HepG2 (cell line): ENCODE data around the gene MYCBPAP. TPM values are rescaled to one million over a fixed set of nuclear protein-coding genes. Genes with fewer than 3 reads are reported as not detected.

Experiments used
- ATAD3A ChIP-seq: sonication (generic); formaldehyde crosslinking; IDR thresholded peaks from 2 replicates; pipeline ENCODE4 v1.4.0; 2020; ENCODE audit warnings: missing genetic modification reagents
- ATF5 ChIP-seq: sonication (generic); formaldehyde crosslinking; IDR thresholded peaks from 2 replicates; pipeline ENCODE4 v1.4.0; 2020; ENCODE audit warnings: mild to moderate bottlenecking, low read depth, missing genetic modification reagents
- CHD4 ChIP-seq: fragments of 200-600 bp; sonication (generic); IDR thresholded peaks from 2 replicates; pipeline ENCODE4 v1.7.0; 2017; ENCODE audit warnings: mild to moderate bottlenecking, low read length, borderline replicate concordance
- ELF3 ChIP-seq: IDR thresholded peaks from 2 replicates; pipeline ENCODE4 v1.6.1; 2016; ENCODE audit warnings: missing genetic modification reagents, missing compliant biosample characterization
- FOXO4 ChIP-seq: sonication (generic); formaldehyde crosslinking; conservative IDR thresholded peaks from 2 replicates; pipeline ENCODE4 v1.8.1; 2023; ENCODE audit warnings: missing genetic modification reagents
- GATAD1 ChIP-seq: IDR thresholded peaks from 2 replicates; pipeline ENCODE4 v1.6.1; 2016; ENCODE audit warnings: missing genetic modification reagents, missing compliant biosample characterization
- IRF2 ChIP-seq: IDR thresholded peaks from 2 replicates; pipeline ENCODE4 v1.6.1; 2018; ENCODE audit warnings: missing genetic modification reagents, missing compliant biosample characterization
- JUND ChIP-seq: sonication (generic); formaldehyde crosslinking; IDR thresholded peaks from 2 replicates; pipeline ENCODE4 v1.8.0; 2022; ENCODE audit warnings: mild to moderate bottlenecking, missing genetic modification reagents
- KDM1A ChIP-seq: IDR thresholded peaks from 2 replicates; pipeline ENCODE4 v1.6.1; 2016; ENCODE audit warnings: missing compliant biosample characterization
- POLR2A ChIP-seq, 2 experiments: IDR thresholded peaks; 2 replicates each; pipeline ENCODE4 v1.6.1; 2011; ENCODE audit warnings: low read depth in 2 of 2, low read length in 2 of 2, mild to moderate bottlenecking in 1 of 2, moderate library complexity in 1 of 2; ENCODE audit not compliant: insufficient read depth in 1 of 2
- SP4 ChIP-seq: sonication (generic); formaldehyde crosslinking; IDR thresholded peaks from 2 replicates; pipeline ENCODE4 v1.8.1; 2023; ENCODE audit warnings: mild to moderate bottlenecking, missing genetic modification reagents
- SP5 ChIP-seq: IDR thresholded peaks from 2 replicates; pipeline ENCODE4 v1.6.1; 2016; ENCODE audit warnings: low read depth, borderline replicate concordance
- TCF12 ChIP-seq, 2 experiments: fragments of 450-650 bp in 1 of 2; sonication (generic) in 1 of 2; formaldehyde crosslinking in 1 of 2; IDR thresholded peaks; 2 replicates each; pipeline versions ENCODE4 v1.6.1 to v1.8.0; 2017 to 2022; ENCODE audit warnings: antibody characterized with exemption in 1 of 2, mild to moderate bottlenecking in 1 of 2, missing genetic modification reagents in 1 of 2, moderate library complexity in 1 of 2
- U2AF2 ChIP-seq: fragments of 200-400 bp; formaldehyde crosslinking; IDR thresholded peaks from 2 replicates; pipeline ENCODE4 v1.6.1; 2017; ENCODE audit warnings: low read depth, mild to moderate bottlenecking, low read length
- XBP1 ChIP-seq: sonication (generic); formaldehyde crosslinking; IDR thresholded peaks from 2 replicates; pipeline ENCODE4 v1.5.0; 2020; ENCODE audit warnings: missing genetic modification reagents
- ZBTB38 ChIP-seq: sonication (generic); formaldehyde crosslinking; IDR thresholded peaks from 2 replicates; pipeline ENCODE4 v1.5.1; 2020; ENCODE audit warnings: mild to moderate bottlenecking, missing genetic modification reagents
- ZMAT3 ChIP-seq: sonication (generic); formaldehyde crosslinking; conservative IDR thresholded peaks from 2 replicates; pipeline ENCODE4 v1.7.0; 2021; ENCODE audit warnings: missing genetic modification reagents
- ZNF264 ChIP-seq: sonication (generic); formaldehyde crosslinking; IDR thresholded peaks from 2 replicates; pipeline ENCODE4 v1.4.0; 2020; ENCODE audit warnings: missing genetic modification reagents
- ZNF354B ChIP-seq: sonication (generic); formaldehyde crosslinking; IDR thresholded peaks from 2 replicates; pipeline ENCODE4 v1.8.0; 2022; ENCODE audit warnings: mild to moderate bottlenecking, missing genetic modification reagents
- ZNF496 ChIP-seq: sonication (generic); formaldehyde crosslinking; IDR thresholded peaks from 2 replicates; pipeline ENCODE4 v1.8.1; 2023; ENCODE audit warnings: mild to moderate bottlenecking, moderate library complexity, missing genetic modification reagents; ENCODE audit not compliant: insufficient replicate concordance
- ZNF605 ChIP-seq: sonication (generic); formaldehyde crosslinking; IDR thresholded peaks from 2 replicates; pipeline ENCODE4 v1.8.0; 2022; ENCODE audit warnings: mild to moderate bottlenecking, missing genetic modification reagents
- ZNF782 ChIP-seq: sonication (generic); formaldehyde crosslinking; IDR thresholded peaks from 2 replicates; pipeline ENCODE4 v1.4.0; 2020; ENCODE audit warnings: missing genetic modification reagents, mild to moderate bottlenecking, borderline replicate concordance
- ZNF883 ChIP-seq: sonication (generic); formaldehyde crosslinking; IDR thresholded peaks from 2 replicates; pipeline ENCODE4 v1.5.1; 2020; ENCODE audit warnings: mild to moderate bottlenecking, missing genetic modification reagents; ENCODE audit errors: not compliant biosample characterization
- polyA plus RNA-seq, 8 experiments: library from polyadenylated mRNA; depleted of rRNA in 3 of 8; stranded (reverse) in 7 of 8; unstranded in 1 of 8; fragments of >200 nt; fragmentation: Illumina TruSeq in 4 of 8; extraction: Trizol in 4 of 8; gene quantifications; 2 replicates each; pipeline versions ENCODE4 v1.2.1 to v1.2.3, GENCODE V29; 2011 to 2016; ENCODE audit warnings: low read depth in 4 of 8, missing spikeins in 1 of 8, mixed read lengths in 1 of 8; ENCODE audit not compliant: insufficient read depth in 1 of 8
- total RNA-seq, 5 experiments: library from RNA; depleted of rRNA; stranded (reverse); fragments of >200 nt; fragmentation: Illumina TruSeq; extraction: Trizol; gene quantifications; 2 replicates each; pipeline ENCODE4 v1.2.3, GENCODE V29; 2016; ENCODE audit warnings: low read depth in 1 of 5
- TF ChIP-seq, protein P1 (sequence below): sonication (generic); formaldehyde crosslinking; IDR thresholded peaks from 2 replicates; pipeline ENCODE4 v1.5.1; 2020; ENCODE audit warnings: missing genetic modification reagents, mild to moderate bottlenecking, borderline replicate concordance
- TF ChIP-seq, protein P2 (sequence below): IDR thresholded peaks from 2 replicates; pipeline ENCODE4 v1.6.1; 2016; ENCODE audit warnings: low read depth, control low read depth

The MYCBPAP gene
- total and polyA plus RNA-seq, 2 of the 13 experiments (the other 11 are each of a cell fraction or from before 2014, with no cell fraction given): 0.22 to 0.24 TPM

DNA sequence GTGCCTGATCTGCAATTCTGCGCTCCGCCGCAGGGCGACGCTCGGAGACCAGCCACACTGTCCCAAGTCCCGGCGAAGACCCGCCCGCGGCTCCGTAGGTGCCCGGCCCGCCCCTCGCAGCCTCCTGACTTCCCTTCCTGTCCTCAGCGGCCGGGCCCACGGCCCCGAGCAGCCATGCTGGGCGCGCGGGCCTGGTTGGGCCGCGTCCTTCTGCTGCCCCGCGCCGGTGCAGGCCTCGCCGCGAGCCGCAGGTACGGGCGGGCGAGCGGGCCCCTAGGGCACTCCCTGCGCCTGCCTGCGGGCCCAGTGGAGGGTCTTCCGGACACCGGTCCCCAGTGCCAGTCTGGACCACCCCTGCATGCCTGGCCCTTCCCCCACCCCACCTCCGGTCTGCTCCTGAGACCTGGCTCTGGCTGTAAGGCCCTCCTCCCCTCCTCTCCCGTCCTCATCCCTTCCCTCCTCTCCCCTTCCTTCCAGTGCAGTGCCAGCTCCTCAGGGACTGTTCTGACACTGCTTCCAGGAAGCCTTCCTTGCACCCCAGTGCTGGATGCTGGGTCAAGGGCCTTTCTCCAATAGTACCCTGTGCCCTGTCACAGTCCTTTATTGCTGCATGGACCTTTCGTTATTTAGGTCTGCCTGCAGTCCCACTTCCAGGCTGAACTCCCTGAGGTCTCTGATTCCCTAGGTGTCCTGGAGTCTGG lies 38.9 kb downstream of the MYCBPAP start, which contains the start of gene SPATA20 (continued):
- TF ChIP-seq ATF5 (CRISPR knock-in tag) (0 out of 2 replicates have a peak, but pooled peaks have one; percentile 43), ATAD3A (CRISPR knock-in tag) (no peak), JUND (CRISPR knock-in tag) (no peak), CHD4 (no peak), IRF2 (CRISPR knock-in tag) (peak; percentile 82), ZBTB38 (CRISPR knock-in tag) (peak; percentile 84), ZNF496 (CRISPR knock-in tag) (no peak), POLR2A (IDR thresholded peaks at IDR 0.05; ENCODE audit: insufficient read depth in 1 of 2, low read depth in 2 of 2, low read length in 2 of 2) (peak; percentile 81 to 89), TCF12 (IDR thresholded peaks at IDR 0.05) (no peak), TCF12 (CRISPR knock-in tag; IDR thresholded peaks at IDR 0.05) (0 out of 2 replicates have a peak, but pooled peaks have one; percentile 16), U2AF2 (no peak), ZMAT3 (CRISPR knock-in tag) (peak; percentile 83), ELF3 (CRISPR knock-in tag) (peak; percentile 88), ZNF605 (no peak; the same call in 1 of the 2 replicates), ZNF264 (CRISPR knock-in tag) (peak; percentile 78), KDM1A (CRISPR knock-in tag) (no peak), GATAD1 (CRISPR knock-in tag) (peak; percentile 63), ZNF354B (no peak), ZNF782 (CRISPR knock-in tag) (peak; percentile 56; the same call in 1 of the 2 replicates), SP5 (CRISPR knock-in tag) (peak; percentile 71; the same call in 1 of the 2 replicates), SP4 (CRISPR knock-in tag) (no peak; the same call in 1 of the 2 replicates), XBP1 (CRISPR knock-in tag) (peak; percentile 74; the same call in 1 of the 2 replicates), FOXO4 (CRISPR knock-in tag) (0 out of 2 replicates have a peak, but pooled peaks have one; percentile 79), ZNF883 (CRISPR knock-in tag) (peak; percentile 59)
- TF ChIP-seq, protein P1, sequence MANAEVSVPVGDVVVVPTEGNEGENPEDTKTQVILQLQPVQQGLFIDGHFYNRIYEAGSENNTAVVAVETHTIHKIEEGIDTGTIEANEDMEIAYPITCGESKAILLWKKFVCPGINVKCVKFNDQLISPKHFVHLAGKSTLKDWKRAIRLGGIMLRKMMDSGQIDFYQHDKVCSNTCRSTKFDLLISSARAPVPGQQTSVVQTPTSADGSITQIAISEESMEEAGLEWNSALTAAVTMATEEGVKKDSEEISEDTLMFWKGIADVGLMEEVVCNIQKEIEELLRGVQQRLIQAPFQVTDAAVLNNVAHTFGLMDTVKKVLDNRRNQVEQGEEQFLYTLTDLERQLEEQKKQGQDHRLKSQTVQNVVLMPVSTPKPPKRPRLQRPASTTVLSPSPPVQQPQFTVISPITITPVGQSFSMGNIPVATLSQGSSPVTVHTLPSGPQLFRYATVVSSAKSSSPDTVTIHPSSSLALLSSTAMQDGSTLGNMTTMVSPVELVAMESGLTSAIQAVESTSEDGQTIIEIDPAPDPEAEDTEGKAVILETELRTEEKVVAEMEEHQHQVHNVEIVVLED: peak; percentile 49; the same call in 1 of the 2 replicates
- TF ChIP-seq, protein P2, sequence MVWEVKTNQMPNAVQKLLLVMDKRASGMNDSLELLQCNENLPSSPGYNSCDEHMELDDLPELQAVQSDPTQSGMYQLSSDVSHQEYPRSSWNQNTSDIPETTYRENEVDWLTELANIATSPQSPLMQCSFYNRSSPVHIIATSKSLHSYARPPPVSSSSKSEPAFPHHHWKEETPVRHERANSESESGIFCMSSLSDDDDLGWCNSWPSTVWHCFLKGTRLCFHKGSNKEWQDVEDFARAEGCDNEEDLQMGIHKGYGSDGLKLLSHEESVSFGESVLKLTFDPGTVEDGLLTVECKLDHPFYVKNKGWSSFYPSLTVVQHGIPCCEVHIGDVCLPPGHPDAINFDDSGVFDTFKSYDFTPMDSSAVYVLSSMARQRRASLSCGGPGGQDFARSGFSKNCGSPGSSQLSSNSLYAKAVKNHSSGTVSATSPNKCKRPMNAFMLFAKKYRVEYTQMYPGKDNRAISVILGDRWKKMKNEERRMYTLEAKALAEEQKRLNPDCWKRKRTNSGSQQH (CRISPR knock-in tag): 0 out of 2 replicates have a peak, but pooled peaks have one; percentile 57
